ENCODE data around the gene SLC12A7.

GRCh38 chr5:1087428-1087827 lies 24.4 kb downstream of the SLC12A7 start:
- TF ChIP-seq, protein P1, sequence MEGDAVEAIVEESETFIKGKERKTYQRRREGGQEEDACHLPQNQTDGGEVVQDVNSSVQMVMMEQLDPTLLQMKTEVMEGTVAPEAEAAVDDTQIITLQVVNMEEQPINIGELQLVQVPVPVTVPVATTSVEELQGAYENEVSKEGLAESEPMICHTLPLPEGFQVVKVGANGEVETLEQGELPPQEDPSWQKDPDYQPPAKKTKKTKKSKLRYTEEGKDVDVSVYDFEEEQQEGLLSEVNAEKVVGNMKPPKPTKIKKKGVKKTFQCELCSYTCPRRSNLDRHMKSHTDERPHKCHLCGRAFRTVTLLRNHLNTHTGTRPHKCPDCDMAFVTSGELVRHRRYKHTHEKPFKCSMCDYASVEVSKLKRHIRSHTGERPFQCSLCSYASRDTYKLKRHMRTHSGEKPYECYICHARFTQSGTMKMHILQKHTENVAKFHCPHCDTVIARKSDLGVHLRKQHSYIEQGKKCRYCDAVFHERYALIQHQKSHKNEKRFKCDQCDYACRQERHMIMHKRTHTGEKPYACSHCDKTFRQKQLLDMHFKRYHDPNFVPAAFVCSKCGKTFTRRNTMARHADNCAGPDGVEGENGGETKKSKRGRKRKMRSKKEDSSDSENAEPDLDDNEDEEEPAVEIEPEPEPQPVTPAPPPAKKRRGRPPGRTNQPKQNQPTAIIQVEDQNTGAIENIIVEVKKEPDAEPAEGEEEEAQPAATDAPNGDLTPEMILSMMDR (IDR thresholded peaks at IDR 0.05 in 8 of 11, conservative IDR thresholded peaks at IDR 0.05 in 3 of 11): no peak
- TF ChIP-seq POLR2AphosphoS5 (IDR thresholded peaks at IDR 0.05): no peak

Measured in spleen (tissue), 7 donors.